CD4-positive, alpha-beta memory T cell (primary cell): Measurements from ENCODE around the gene JMJD7. TPM values are rescaled to one million over a fixed set of nuclear protein-coding genes. Genes with fewer than 3 reads are reported as not detected.

Experiments used
- CTCF ChIA-PET: fragments of 350-600 bp; sonication (Branson Sonifier 250); formaldehyde crosslinking; loops from one replicate; lab custom pipeline; 2021; ENCODE audit warnings: inconsistent platforms; ENCODE audit not compliant: partially characterized antibody; lab: Charles Lee
- POLR2A ChIA-PET: fragments of 350-600 bp; sonication (Branson Sonifier 250); formaldehyde crosslinking; loops from one replicate; lab custom pipeline; 2021; ENCODE audit not compliant: partially characterized antibody; lab: Charles Lee
- DNase-seq, 5 donors: peaks; one replicate each; pipeline versions ENCODE4 v3.0.0 to v3.0.0-alpha.2; 2020 to 2022; ENCODE audit warnings: mixed read lengths in 1 of 5
- H3K27ac ChIP-seq: one replicate; pipeline ENCODE4 v1.7.0; 2013; ENCODE audit warnings: low read depth, low read length
- H3K27me3 ChIP-seq: 2 replicates; pipeline ENCODE4 v1.7.0; 2013; ENCODE audit warnings: mild to moderate bottlenecking, low read length, moderate library complexity; ENCODE audit not compliant: insufficient read depth
- H3K36me3 ChIP-seq: 2 replicates; pipeline ENCODE4 v1.7.0; 2013; ENCODE audit warnings: mild to moderate bottlenecking, low read length, moderate library complexity; ENCODE audit not compliant: insufficient read depth
- H3K4me1 ChIP-seq: 2 replicates; pipeline ENCODE4 v1.7.0; 2013; ENCODE audit warnings: mild to moderate bottlenecking, low read length, moderate library complexity; ENCODE audit not compliant: insufficient read depth
- H3K4me3 ChIP-seq, 2 donors: one replicate each; pipeline ENCODE4 v1.7.0; 2013; ENCODE audit warnings: low read length in 2 of 2, mild to moderate bottlenecking in 1 of 2
- H3K9me3 ChIP-seq, 2 donors: one replicate each; pipeline ENCODE4 v1.7.0; 2013; ENCODE audit warnings: low read length in 2 of 2, control low read depth in 1 of 2; ENCODE audit not compliant: control insufficient read depth in 1 of 2
- H3K27ac Mint-ChIP-seq, 7 donors: one replicate each; pipeline ENCODE4 v1.8.0; 2020 to 2021; ENCODE audit warnings: mixed read lengths in 7 of 7, mild to moderate bottlenecking in 6 of 7, inconsistent platforms in 3 of 7, moderate library complexity in 3 of 7
- H3K27me3 Mint-ChIP-seq, 2 donors: one replicate each; pipeline ENCODE4 v1.8.0; 2020 to 2021; ENCODE audit warnings: mixed read lengths in 2 of 2
- H3K36me3 Mint-ChIP-seq, 2 donors: one replicate each; pipeline ENCODE4 v1.8.0; 2020 to 2021; ENCODE audit warnings: mixed read lengths in 2 of 2, inconsistent platforms in 1 of 2, mild to moderate bottlenecking in 1 of 2
- H3K4me1 Mint-ChIP-seq, 4 donors: one replicate each; pipeline ENCODE4 v1.8.0; 2020 to 2021; ENCODE audit warnings: mixed read lengths in 4 of 4, mild to moderate bottlenecking in 1 of 4
- H3K4me3 Mint-ChIP-seq, 8 donors: one replicate each; pipeline ENCODE4 v1.8.0; 2020 to 2021; ENCODE audit warnings: mixed read lengths in 8 of 8, mild to moderate bottlenecking in 7 of 8, moderate library complexity in 6 of 8, inconsistent platforms in 3 of 8
- H3K9me3 Mint-ChIP-seq, 8 donors: one replicate each; pipeline ENCODE4 v1.8.0; 2020 to 2021; ENCODE audit warnings: mixed read lengths in 8 of 8, mild to moderate bottlenecking in 5 of 8, inconsistent platforms in 3 of 8, moderate library complexity in 1 of 8
- intact Hi-C: fragments of 100-400 bp; cut with micrococcal nuclease; formaldehyde crosslinking; loops from one replicate; pipeline ENCODE4 v1.15.1; 2023
- polyA plus RNA-seq, 2 donors: library from polyadenylated mRNA; unstranded; fragments of 300-500 nt; fragmentation: Illumina TruSeq; gene quantifications; one replicate each; pipeline ENCODE4 v1.2.3, GENCODE V29; 2021
- total RNA-seq, 2 experiments: library from RNA; stranded (reverse); gene quantifications; one replicate each; pipeline ENCODE4 v1.2.3, GENCODE V29; 2021

JMJD7 gene
- total and polyA plus RNA-seq, 4 experiments from 2014 or later, result 18.7 to 78.5 (median 51.5) TPM

- Histone ChIP-seq H3K4me1 (peaks cover 6% of the 10 kb centered on the region), H3K4me3 (no peak overlapping the region), H3K27me3 (no peaks in the 10 kb centered on the region), H3K27ac (no peak overlapping the region), H3K36me3 (no peaks in the 10 kb centered on the region), H3K9me3 (no peaks in the 10 kb centered on the region)
- intact Hi-C loops, result no loop called here
- Mint-ChIP-seq H3K4me3 (no peak overlapping the region), H3K27ac (no peak overlapping the region), H3K27me3 (no peaks in the 10 kb centered on the region), H3K4me1 (peaks cover 0 to 16% (median 5%) of the 10 kb centered on the region in 4 donors), H3K36me3 (no peaks in the 10 kb centered on the region), H3K9me3 (no peaks in the 10 kb centered on the region)
- ChIA-PET POLR2A (interaction anchor here (0.8 kb wide), 1 partner anchor 33 kb away, joined by 3 read pairs; no protein-coding TSS in a partner anchor), CTCF (interaction anchor here (1.6 to 2.4 kb wide), 2 partner anchors 8 to 43 kb away, joined by 5 to 8 read pairs; no protein-coding TSS in a partner anchor)
- no peak for DNase-seq
Observed at GRCh38 chr15:41861736-41862356, 34.0 kb downstream of the JMJD7 start.

GRCh38 chr15:41862515-41863116 is 34.7 kb downstream of the JMJD7 start:
- Histone ChIP-seq H3K36me3 (no peaks in the 10 kb centered on the region), H3K27ac (no peak overlapping the region), H3K9me3 (no peaks in the 10 kb centered on the region), H3K4me3 (no peak overlapping the region), H3K27me3 (no peaks in the 10 kb centered on the region), H3K4me1 (peaks cover 6% of the 10 kb centered on the region)
- intact Hi-C loops, result no loop called here
- Mint-ChIP-seq H3K27ac (peak overlapping the region in 1 of 7 donors; percentile 18), H3K36me3 (no peaks in the 10 kb centered on the region), H3K27me3 (no peaks in the 10 kb centered on the region), H3K4me1 (peaks cover 0 to 16% (median 5%) of the 10 kb centered on the region in 4 donors), H3K9me3 (no peaks in the 10 kb centered on the region), H3K4me3 (no peak overlapping the region)
- no peak for DNase-seq
- ChIA-PET POLR2A (no interaction called here), CTCF (interaction anchor here (2.4 kb wide), 1 partner anchor 42 kb away, joined by 8 read pairs; no protein-coding TSS in a partner anchor)

GRCh38 chr15:41865490-41866055 is 37.7 kb downstream of the JMJD7 start:
- Mint-ChIP-seq H3K4me3 (no peak overlapping the region), H3K27ac (no peak overlapping the region), H3K9me3 (no peaks in the 10 kb centered on the region), H3K4me1 (peaks cover 3 to 12% (median 5%) of the 10 kb centered on the region in 4 donors), H3K36me3 (no peaks in the 10 kb centered on the region), H3K27me3 (no peaks in the 10 kb centered on the region)
- no peaks in the 10 kb centered on the region for H3K27me3 ChIP-seq
- peaks cover 5% of the 10 kb centered on the region for H3K4me1 ChIP-seq
- H3K9me3 ChIP-seq, result no peaks in the 10 kb centered on the region
- no peak overlapping the region for H3K27ac ChIP-seq
- ChIA-PET POLR2A (no interaction called here), CTCF (no interaction called here)
- intact Hi-C loops, result no loop called here
- no peak for DNase-seq
- no peaks in the 10 kb centered on the region for H3K36me3 ChIP-seq
- H3K4me3 ChIP-seq, result no peak overlapping the region

- no peak for DNase-seq
- H3K4me3 Mint-ChIP-seq, result no peak overlapping the region
- no peaks in the 10 kb centered on the region for H3K9me3 Mint-ChIP-seq
- intact Hi-C loops, result no loop called here
- ChIA-PET CTCF (no interaction called here), POLR2A (no interaction called here)
- no peak overlapping the region for H3K27ac Mint-ChIP-seq
- H3K4me3 ChIP-seq, result no peak overlapping the region
- no peaks in the 10 kb centered on the region for H3K36me3 ChIP-seq
- no peak overlapping the region for H3K27ac ChIP-seq
- peaks cover 11% of the 10 kb centered on the region for H3K4me1 ChIP-seq
- H3K36me3 Mint-ChIP-seq, result no peaks in the 10 kb centered on the region
- H3K9me3 ChIP-seq, result no peaks in the 10 kb centered on the region
- H3K27me3 ChIP-seq, result no peaks in the 10 kb centered on the region
- no peaks in the 10 kb centered on the region for H3K27me3 Mint-ChIP-seq
- H3K4me1 Mint-ChIP-seq, result peaks cover 8 to 13% (median 11%) of the 10 kb centered on the region in 4 donors
Observed at GRCh38 chr15:41866263-41866703, 38.4 kb downstream of the JMJD7 start.

GRCh38 chr15:41866872-41867579 is 39.1 kb downstream of the JMJD7 start:
- Mint-ChIP-seq H3K4me3 (no peak overlapping the region), H3K27me3 (no peaks in the 10 kb centered on the region), H3K27ac (peak overlapping the region in 2 of 7 donors; percentile 52 to 74), H3K9me3 (no peaks in the 10 kb centered on the region), H3K36me3 (no peaks in the 10 kb centered on the region), H3K4me1 (peaks cover 8 to 13% (median 11%) of the 10 kb centered on the region in 4 donors)
- intact Hi-C loops, result no loop called here
- Histone ChIP-seq H3K9me3 (no peaks in the 10 kb centered on the region), H3K36me3 (no peaks in the 10 kb centered on the region), H3K4me1 (peaks cover 11% of the 10 kb centered on the region), H3K27me3 (no peaks in the 10 kb centered on the region), H3K4me3 (no peak overlapping the region), H3K27ac (no peak overlapping the region)
- no peak for DNase-seq
- ChIA-PET CTCF (no interaction called here), POLR2A (no interaction called here)

- Histone ChIP-seq H3K4me1 (peaks cover 11% of the 10 kb centered on the region), H3K27ac (no peak overlapping the region), H3K4me3 (no peak overlapping the region), H3K27me3 (no peaks in the 10 kb centered on the region), H3K36me3 (no peaks in the 10 kb centered on the region), H3K9me3 (no peaks in the 10 kb centered on the region)
- ChIA-PET CTCF (no interaction called here), POLR2A (interaction anchor here (1.2 kb wide), 1 partner anchor 25 kb away, joined by 4 read pairs; no protein-coding TSS in a partner anchor)
- H3K27ac Mint-ChIP-seq, result peak overlapping the region in 1 of 7 donors; percentile 30
- H3K9me3 Mint-ChIP-seq, result no peaks in the 10 kb centered on the region
- H3K27me3 Mint-ChIP-seq, result no peaks in the 10 kb centered on the region
- H3K4me3 Mint-ChIP-seq, result no peak overlapping the region
- peaks cover 8 to 10% (median 9%) of the 10 kb centered on the region in 4 donors for H3K4me1 Mint-ChIP-seq
- no peak for DNase-seq
- H3K36me3 Mint-ChIP-seq, result no peaks in the 10 kb centered on the region
- intact Hi-C loops, result no loop called here
Observed at GRCh38 chr15:41868321-41868720, 40.4 kb downstream of the JMJD7 start.
